GM12891 (cell line): Measurements from ENCODE around the gene EML2.

Source experiments
- DNase-seq: peaks from one replicate; pipeline ENCODE4 v3.0.0; 2011; ENCODE audit warnings: low spot score; ENCODE audit not compliant: insufficient read length
- FAIRE-seq: peaks from 2 replicates; lab custom pipeline; 2011; peaks lifted over from hg19 to GRCh38; lab: Jason Lieb, UNC
- PAX5 ChIP-seq: IDR thresholded peaks from 2 replicates; pipeline ENCODE4 v1.6.1; 2011; ENCODE audit warnings: low read length, moderate library complexity, mild to moderate bottlenecking; ENCODE audit not compliant: insufficient read depth, severe bottlenecking
- POLR2A ChIP-seq: IDR thresholded peaks from 2 replicates; pipeline ENCODE4 v1.6.1; 2011; ENCODE audit warnings: low read depth, low read length, control low read depth
- POLR2AphosphoS5 ChIP-seq: IDR thresholded peaks from 2 replicates; pipeline ENCODE4 v1.6.1; 2011; ENCODE audit warnings: low read depth, low read length, control low read depth
- POU2F2 ChIP-seq: IDR thresholded peaks from 2 replicates; pipeline ENCODE4 v1.6.1; 2011; ENCODE audit warnings: low read depth, mild to moderate bottlenecking, control low read depth, low read length, moderate library complexity
- SPI1 ChIP-seq: IDR thresholded peaks from 2 replicates; pipeline ENCODE4 v1.6.1; 2011; ENCODE audit warnings: low read depth, low read length, control low read depth
- TAF1 ChIP-seq: IDR thresholded peaks from 2 replicates; pipeline ENCODE4 v1.6.1; 2011; ENCODE audit warnings: low read depth, low read length, control low read depth

The EML2 gene

DNA sequence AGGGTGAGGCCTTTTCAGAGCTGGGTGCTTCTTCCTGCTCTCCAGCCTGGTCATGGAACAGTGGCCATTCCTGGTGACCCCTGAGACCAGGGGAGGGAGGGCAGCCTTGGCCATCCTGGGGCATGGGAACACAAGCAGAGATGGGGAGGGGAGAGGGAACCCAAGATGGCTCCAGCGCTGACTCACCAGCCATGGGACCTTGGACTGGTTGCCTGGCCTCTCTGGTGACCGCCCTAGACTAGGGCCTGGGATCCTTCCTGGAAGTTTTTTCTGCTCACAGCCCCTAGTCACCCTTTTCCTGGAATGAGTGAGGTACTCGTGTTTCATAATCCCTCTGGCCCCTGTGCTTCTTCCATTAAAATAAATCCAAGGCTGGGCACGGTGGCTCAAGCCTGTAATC, 51.3 kb downstream of the EML2 start:
- FAIRE-seq (no peak), DNase-seq (no peak)
- no peak for TF ChIP-seq PAX5
- TF ChIP-seq POLR2AphosphoS5: no peak
- TF ChIP-seq POU2F2: no peak
- TF ChIP-seq POLR2A: no peak
- TF ChIP-seq TAF1: no peak
- no peak for TF ChIP-seq SPI1

DNA sequence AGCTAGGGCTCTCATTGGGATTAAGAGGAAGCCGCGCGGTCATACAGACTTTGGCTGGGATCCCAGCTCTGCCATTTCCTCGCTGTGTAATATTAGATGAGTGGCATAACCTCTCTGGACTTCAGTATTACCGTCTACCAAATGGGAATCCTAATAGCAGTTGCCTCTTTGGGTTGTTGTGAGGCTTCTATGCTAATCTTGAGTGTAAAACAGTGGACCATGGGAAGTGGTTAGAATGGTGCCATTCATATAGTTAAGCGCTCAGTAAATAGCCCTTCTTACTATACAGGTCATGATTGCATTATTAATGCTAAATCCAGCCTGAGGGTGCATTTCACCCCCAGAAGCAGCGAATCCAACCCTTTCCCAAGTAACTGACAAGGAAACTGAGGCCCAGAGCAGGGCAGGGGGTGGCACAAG, 54.0 kb downstream of the EML2 start:
- FAIRE-seq (no peak), DNase-seq (no peak)
- TF ChIP-seq SPI1 (no peak), POLR2AphosphoS5 (no peak), POU2F2 (no peak), PAX5 (no peak), TAF1 (no peak), POLR2A (no peak)

DNA sequence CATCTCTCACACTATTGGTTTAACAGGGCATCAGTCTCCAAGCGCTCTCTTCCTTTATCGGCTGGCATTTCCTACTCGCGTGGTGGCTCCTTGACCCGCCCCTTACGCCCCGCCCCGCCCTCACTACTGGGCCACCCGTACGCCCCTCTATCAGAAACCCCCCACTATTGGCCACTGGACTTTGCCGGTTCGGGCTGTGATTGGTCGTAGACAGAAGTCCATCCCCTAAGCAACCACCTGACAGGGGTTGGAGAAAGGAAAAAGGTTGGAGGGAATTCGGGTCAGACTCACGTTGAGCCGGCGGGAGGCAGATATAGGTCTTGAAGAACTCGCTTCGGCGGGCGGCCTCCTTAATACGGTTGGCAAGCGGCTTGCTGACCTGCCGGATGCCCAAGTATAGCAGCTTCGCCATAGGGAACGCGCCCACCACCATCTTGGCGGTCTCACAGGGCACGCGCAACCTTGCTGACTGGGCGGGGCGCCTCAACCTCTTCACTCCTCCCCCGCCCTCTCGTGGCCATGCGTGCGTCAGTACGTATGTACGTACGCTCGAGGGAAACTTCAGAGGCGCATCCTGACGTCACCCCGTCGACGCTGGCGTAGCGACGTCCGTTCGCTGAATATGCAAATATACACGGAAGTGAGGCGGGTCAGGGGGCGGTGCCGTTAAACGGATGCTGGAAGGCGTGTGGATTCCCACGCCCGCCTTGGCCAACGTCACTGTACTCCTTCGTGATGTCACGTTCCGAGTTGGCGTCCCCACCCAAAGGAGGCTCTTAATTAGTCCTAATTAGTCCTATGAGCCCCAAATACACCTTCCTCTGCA, 54.7 kb downstream of the EML2 start, which contains the start of gene OPA3:
Gene OPA3 (minus strand): TSS at position 471 of the 826 bp plus-strand sequence. CDS start 38 bp downstream, at position 433.
- peak; percentile 89 for TF ChIP-seq POLR2A
- peak; percentile 85 for TF ChIP-seq POLR2AphosphoS5
- peak; percentile 100 for TF ChIP-seq POU2F2
- TF ChIP-seq PAX5: no peak
- TF ChIP-seq TAF1: peak; percentile 85
- TF ChIP-seq SPI1: no peak
- FAIRE-seq (peak; percentile 100), DNase-seq (peak; percentile 92)

DNA sequence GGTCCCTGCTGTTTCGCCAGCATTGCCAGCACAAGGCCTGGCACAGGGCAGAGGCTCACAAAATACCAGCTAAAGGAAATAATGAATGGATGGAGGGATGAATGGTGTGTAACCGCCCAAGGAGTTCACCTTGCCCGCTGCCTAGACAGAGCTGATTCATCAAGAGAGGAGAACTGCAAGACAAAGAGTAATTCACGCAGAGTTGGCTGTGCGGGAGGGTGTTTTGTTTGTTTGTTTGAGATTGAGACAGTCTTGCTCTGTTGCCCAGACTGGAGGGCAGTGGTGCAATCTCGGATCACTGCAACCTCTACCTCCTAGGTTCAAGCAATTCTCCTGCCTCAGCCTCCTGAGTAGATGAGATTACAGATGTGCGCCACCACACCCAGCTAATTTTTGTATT, 57.6 kb downstream of the EML2 start:
- TF ChIP-seq SPI1: no peak
- FAIRE-seq (no peak), DNase-seq (no peak)

DNA sequence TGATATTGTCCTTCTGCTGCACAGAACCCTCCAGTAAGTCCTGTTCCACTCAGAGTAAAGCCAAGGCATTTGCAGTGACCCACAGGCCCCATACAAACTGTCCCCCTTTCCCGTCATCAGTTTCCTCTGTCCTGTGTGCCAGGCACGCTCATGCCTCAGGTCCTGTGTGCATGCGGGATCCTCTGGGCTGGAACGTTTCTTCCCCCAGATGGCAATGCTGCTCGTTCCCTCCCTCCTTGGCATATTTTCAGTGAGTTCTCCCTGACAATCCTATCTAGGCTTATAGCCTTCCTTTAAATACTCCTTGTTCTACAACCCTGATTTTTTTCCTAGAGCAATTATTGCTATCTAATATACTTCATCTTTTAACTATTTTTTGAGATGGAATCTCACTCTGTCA, 60.3 kb downstream of the EML2 start:
- FAIRE-seq (no peak), DNase-seq (no peak)
- TF ChIP-seq PAX5: no peak
- TF ChIP-seq POLR2A: no peak
- no peak for TF ChIP-seq POU2F2
- no peak for TF ChIP-seq TAF1
- no peak for TF ChIP-seq POLR2AphosphoS5
- TF ChIP-seq SPI1: no peak

DNA sequence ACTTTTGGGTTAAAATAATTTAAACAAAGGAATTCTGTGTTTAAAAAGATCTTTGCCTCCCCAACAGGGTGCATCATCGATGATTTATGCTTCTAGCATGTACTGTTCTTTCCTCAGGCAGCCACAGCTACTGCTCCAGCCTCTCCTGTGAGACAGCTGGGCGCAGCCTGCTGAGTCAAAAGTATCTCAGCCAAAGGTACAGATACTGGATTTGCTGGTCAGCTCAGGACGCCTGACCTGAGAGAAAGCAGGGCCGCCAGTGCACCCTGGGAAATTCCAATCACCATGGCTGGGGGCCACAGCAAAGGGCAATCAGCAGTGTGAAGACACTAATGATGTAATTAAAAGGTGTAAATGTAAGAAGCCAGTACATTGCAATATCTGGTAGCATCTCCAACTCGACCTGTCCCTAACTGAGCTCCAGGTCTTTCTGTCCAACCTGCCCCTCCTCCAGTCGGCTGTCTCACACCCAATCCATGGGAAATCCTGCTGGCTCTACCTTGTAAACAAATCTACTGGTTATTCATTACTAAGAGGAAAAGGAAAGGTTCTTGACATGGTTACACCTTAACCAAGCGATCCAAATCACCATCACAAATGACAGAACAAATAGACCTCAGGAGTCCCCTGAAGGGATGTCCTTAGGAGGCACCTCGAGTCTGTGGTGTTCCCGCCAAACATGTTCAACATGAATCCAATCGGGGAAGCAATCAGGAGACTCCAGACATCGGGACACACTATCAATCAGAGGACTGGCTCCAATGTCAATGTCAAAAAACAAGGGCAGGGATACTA, 61.9 kb downstream of the EML2 start:
- DNase-seq (no peak), FAIRE-seq (no peak)
- TF ChIP-seq TAF1 (no peak), POLR2AphosphoS5 (no peak), SPI1 (no peak)

DNA sequence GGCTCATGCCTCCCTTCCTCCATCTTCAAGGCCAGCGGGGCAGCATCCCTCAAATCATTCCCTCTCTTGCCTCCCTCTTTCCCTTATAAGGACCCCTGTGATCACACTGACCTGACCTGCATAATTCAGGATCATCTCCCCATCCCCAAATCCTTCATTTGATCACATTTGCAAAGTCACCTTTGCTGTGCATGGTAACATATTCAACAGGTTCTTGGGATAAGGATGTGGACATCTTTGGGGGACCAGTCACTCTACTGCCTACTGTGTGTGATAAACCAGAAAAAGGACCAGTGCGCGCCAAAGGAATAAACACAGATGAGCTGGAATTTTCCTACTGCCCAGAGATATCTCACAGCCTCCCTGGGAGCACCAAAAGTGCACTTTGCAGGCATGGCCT, 62.5 kb downstream of the EML2 start:
- no peak for TF ChIP-seq POLR2AphosphoS5
- TF ChIP-seq POU2F2: no peak
- TF ChIP-seq SPI1: no peak
- TF ChIP-seq POLR2A: no peak
- no peak for TF ChIP-seq TAF1
- TF ChIP-seq PAX5: no peak
- FAIRE-seq (no peak), DNase-seq (no peak)

DNA sequence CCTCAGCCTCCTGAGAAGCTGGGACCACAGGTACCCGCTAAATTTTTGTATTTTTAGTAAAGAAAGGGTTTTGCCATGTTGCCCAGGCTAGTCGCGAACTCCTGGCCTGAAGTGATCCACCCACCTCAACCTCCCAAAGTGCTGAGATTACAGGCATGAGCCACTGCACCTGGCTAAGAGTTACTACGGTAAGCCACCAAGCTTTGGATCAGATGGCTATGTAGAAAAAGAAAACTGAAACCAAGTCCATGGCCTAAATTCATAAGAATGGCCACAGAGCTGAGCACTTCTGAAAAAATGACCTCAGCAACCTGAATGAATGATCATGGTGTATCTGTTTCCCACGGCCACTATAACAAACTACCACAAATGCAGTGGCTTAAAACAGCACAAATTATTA, 64.0 kb downstream of the EML2 start:
- no peak for DNase-seq
- FAIRE-seq: no peak
- TF ChIP-seq PAX5: no peak

DNA sequence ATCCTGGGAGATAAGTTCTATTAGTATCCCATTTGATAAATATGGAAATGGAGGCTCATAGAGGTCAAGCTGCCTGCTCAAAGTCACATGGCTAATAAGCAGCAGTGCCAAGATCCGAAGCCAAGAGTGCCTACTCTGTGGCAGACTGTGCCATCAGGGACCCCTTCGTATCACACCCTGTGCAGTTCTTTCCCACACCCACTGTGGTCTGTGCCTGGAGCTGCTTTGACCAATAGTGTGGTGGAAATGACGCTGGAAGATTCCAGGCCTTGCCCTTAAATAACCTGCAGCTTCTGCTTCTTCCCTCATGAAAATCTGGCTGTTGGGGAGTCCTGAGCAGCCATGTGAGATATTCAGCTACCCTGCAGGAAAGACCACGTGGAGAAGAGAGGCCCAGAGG, 64.7 kb downstream of the EML2 start:
- FAIRE-seq: no peak
- TF ChIP-seq POU2F2 (no peak), POLR2A (no peak), SPI1 (no peak), POLR2AphosphoS5 (no peak), PAX5 (no peak), TAF1 (no peak)
- no peak for DNase-seq

DNA sequence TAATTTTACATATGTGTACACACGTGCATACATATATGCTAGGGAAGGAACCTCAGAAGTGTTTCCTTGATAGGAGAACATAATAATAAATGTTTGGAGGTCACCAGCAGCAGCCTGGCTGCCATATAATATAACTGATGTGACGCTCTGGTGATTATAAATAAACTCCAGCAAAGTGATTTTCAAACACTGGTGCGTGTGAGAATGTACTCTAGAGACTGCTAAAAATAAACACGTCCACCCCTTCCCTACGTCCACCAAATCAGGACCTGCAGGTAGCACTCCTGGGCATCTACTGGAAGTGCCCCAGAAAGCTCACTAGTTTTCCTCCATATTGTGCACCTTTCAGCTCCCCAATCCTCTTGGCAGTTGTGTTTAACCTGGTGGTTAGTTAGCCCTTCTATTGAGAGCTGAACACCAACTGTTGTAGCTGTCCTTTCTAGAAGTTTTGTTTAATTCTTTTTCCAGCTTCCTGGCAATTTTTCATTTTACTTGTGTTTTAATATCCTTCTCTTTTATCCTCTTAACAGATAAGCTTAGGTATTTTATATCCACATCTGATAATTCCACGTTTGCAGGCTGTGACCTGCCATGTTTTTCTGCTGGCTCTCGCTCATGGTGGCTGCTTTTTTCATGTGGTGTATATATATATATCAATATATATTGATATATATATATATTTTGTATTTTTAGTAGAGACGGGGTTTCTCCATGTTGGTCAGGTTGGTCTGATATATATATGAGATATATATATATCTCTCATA, 67.6 kb downstream of the EML2 start:
- DNase-seq: no peak
- no peak for FAIRE-seq
- TF ChIP-seq POU2F2 (no peak), TAF1 (no peak), PAX5 (no peak), SPI1 (no peak), POLR2A (no peak), POLR2AphosphoS5 (no peak)
